ENCODE results near the gene SF3B3. TPM values are rescaled to one million over a fixed set of nuclear protein-coding genes. Genes with fewer than 3 reads are reported as not detected.

SF3B3 gene
- total and polyA plus RNA-seq, 2 donors (not counting 3 experiments of a cell fraction or from before 2014, with no cell fraction given) = 167 to 324 TPM

DNA sequence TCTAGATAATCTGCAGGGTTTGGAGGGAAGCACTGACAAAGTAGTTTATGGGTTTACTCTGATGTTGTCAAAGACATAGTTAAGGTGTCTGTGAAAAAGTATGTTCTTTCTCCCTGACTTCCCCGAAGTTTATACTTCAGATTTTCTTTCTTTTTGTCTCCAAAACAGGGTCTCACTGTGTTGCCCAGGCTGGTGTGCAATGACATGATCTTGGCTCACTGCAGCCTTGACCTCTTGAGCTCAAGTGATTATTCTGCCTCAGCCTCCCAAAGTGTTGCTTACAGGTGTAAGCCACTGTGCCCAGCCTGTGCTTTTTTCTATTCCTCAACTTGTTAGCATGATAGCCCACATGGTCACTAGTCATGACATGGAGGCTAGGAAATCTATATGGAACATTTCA lies 20.9 kb downstream of the SF3B3 start:
- intact Hi-C loops (cut with micrococcal nuclease) = no loop called here

More for the DNA sequence above, 20.9 kb downstream of the SF3B3 start:
- FAIRE-seq (no peak), DNase-seq (ENCODE audit: low read depth, low spot score) (no peak)
- Histone ChIP-seq H4K20me1 (replicated peaks; ENCODE audit: control insufficient read depth, extremely low read depth, insufficient read depth, low read length) (peaks cover 2% of the 10 kb centered on the region), H3K79me2 (ENCODE audit: control insufficient read depth, insufficient read depth, low read length) (peaks cover 72% of the 10 kb centered on the region), H3K27ac (ENCODE audit: insufficient read depth, low read depth, low read length) (no peak overlapping the region), H3K4me3 (replicated peaks in 1 of 3; ENCODE audit: insufficient read depth in 1 of 3, low read depth in 1 of 3, low read length in 3 of 3) (no peak overlapping the region), H3K9ac (replicated peaks; ENCODE audit: extremely low read depth, insufficient read depth, low read length) (no peak overlapping the region), H2AFZ (ENCODE audit: low read depth, low read length) (no peak overlapping the region), H3K9me3 (replicated peaks; ENCODE audit: control insufficient read depth, insufficient read depth, low read length) (no peaks in the 10 kb centered on the region), H3K36me3 (ENCODE audit: control insufficient read depth in 2 of 2, extremely low read depth in 1 of 2, insufficient read depth in 2 of 2, low read length in 2 of 2) (peaks cover 38 to 47% of the 10 kb centered on the region in 2 experiments), H3K4me2 (ENCODE audit: insufficient read depth, low read length) (no peak overlapping the region), H3K4me1 (ENCODE audit: control insufficient read depth, extremely low read depth, insufficient read depth, low read length) (no peaks in the 10 kb centered on the region), H3K27me3 (ENCODE audit: control insufficient read depth in 2 of 2, insufficient read depth in 2 of 2, low read length in 2 of 2) (no peaks in the 10 kb centered on the region), H3K9me1 (replicated peaks; ENCODE audit: control insufficient read depth, extremely low read depth, insufficient read depth, low read length) (no peaks in the 10 kb centered on the region)
- dilution Hi-C loops (cut with MboI; ENCODE audit: extremely low pct_ligation_motif_present, low sequenced_read_pairs) = loop anchor here (25.0 kb wide), 1 partner anchor 118 kb away; no protein-coding TSS in a partner anchor
- TF ChIP-seq POLR2A (IDR thresholded peaks at IDR 0.05; ENCODE audit: low read depth, low read length) (no peak), FOS (IDR thresholded peaks at IDR 0.05; ENCODE audit: borderline replicate concordance, insufficient read depth, low read length) (no peak), MYC (IDR thresholded peaks at IDR 0.05; ENCODE audit: low read depth, low read length) (no peak), EZH2 (IDR thresholded peaks at IDR 0.05; ENCODE audit: borderline replicate concordance, low read depth, low read length, severe bottlenecking) (no peak), POLR2AphosphoS5 (IDR thresholded peaks at IDR 0.05; ENCODE audit: insufficient read depth, low read depth, low read length) (no peak), JUN (IDR thresholded peaks at IDR 0.05; ENCODE audit: borderline replicate concordance, insufficient read depth, insufficient read length, low read depth) (no peak), GATA2 (IDR thresholded peaks at IDR 0.05; ENCODE audit: insufficient read depth, insufficient read length, low read depth, low read length) (no peak), CTCF (IDR thresholded peaks at IDR 0.05; ENCODE audit: extremely low read depth in 1 of 2, insufficient read depth in 1 of 2, low read depth in 1 of 2, low read length in 2 of 2) (no peak)
- TF ChIP-seq, protein P1, sequence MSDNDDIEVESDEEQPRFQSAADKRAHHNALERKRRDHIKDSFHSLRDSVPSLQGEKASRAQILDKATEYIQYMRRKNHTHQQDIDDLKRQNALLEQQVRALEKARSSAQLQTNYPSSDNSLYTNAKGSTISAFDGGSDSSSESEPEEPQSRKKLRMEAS (IDR thresholded peaks at IDR 0.05; ENCODE audit: insufficient read depth, insufficient read length) = no peak
- POLR2A ChIA-PET = no interaction called here
- BruUV-seq (replicated peaks) = no TSS peak
- CTCF ChIA-PET = interaction anchor here (1.3 to 1.4 kb wide), 2 partner anchors 109 to 227 kb away, joined by 4 read pairs; no protein-coding TSS in a partner anchor

All from endothelial cell of umbilical vein (primary cell).